GM21825 (cell line): ENCODE measurements around the gene HTR4.
"Not testable (repeated sequence)": the region's sequence is repeated elsewhere in the genome, so short reads cannot be mapped to it uniquely, and the experiment has no call there.

Experiments used
- ATAC-seq: cut with Tn5 transposase; IDR thresholded peaks from one replicate; pipeline ENCODE4 v1.9.1; 2021; ENCODE audit warnings: mild to moderate bottlenecking, moderate library complexity; ENCODE audit not compliant: unreplicated experiment

HTR4 gene, protein sequence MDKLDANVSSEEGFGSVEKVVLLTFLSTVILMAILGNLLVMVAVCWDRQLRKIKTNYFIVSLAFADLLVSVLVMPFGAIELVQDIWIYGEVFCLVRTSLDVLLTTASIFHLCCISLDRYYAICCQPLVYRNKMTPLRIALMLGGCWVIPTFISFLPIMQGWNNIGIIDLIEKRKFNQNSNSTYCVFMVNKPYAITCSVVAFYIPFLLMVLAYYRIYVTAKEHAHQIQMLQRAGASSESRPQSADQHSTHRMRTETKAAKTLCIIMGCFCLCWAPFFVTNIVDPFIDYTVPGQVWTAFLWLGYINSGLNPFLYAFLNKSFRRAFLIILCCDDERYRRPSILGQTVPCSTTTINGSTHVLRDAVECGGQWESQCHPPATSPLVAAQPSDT

DNA sequence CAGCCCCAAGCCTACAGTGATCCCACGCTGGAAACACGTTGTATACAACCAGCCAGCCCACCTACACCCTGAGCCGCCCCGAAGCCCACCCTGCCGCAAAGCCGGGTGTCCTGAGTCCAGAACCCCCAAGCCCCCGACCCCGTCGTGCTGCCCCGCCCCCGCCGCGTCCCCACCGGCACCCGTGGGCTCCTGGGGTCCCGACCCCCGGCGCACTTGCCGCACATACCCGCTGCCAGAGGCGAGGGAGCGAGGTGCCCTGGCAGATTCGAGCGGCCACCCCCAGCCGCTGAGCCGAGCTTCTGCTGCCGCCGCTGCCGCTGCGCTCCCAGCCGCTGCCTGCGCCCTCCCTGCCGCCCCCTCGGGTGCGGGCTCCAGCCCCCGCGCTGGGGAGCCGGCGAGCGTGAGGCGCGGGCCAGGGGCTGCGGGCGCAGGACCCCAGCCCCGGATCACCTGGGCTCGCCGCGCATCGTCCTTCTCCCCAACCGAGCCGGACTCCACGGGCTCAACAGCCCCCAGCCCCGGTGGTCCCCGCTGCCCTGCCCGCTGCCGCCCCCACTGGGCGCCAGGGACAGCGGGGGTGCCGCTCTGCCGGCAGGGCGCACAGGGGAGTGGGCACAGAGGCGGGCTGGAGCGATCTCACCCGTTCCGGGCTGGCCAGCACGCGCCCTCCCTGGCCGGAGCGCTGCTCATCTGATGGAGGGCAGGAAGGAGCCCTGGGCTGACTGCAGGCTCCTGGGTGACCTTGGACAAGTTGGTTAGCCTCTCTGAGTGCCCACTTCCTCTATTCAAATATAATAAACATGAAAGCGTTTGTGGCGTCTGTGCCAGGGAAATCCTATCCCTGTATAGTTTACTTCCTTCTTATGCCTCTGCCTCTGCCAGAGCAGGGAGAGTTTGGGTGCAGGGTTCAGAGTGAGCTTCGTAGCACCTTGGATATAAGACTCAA lies at the start of gene HTR4:
Gene HTR4, minus strand, starts transcription at position 692 of the 946 bp plus-strand sequence. CDS start 17,513 bp downstream, outside the sequence.
- no peak for ATAC-seq

DNA sequence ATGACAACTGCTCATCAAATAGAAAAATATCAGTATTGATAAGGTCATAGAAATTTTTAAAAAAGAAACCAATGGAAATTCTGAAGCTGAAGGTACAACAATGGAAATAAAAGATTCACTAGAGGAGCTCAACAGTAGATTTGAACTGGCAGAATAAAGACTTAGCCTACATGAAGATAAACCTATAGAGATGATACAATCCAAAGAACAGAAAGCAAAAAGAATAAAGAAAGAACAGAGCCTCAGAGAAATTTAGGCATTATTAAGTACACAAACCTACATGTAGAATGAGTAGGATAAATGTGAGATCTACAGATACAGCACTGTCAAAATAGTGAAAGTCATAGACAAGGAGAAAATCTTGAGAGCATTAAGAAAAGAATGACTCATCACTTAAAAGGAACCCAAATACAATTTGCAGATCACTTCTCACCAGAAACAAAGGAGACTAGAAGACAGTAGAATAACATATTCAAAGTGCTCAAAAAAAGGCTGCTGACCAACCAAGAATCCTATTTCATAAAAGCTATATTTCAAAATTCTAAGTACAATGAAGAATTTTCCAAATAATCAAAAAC lies 47.8 kb upstream of the HTR4 start:
- no peak for ATAC-seq

DNA sequence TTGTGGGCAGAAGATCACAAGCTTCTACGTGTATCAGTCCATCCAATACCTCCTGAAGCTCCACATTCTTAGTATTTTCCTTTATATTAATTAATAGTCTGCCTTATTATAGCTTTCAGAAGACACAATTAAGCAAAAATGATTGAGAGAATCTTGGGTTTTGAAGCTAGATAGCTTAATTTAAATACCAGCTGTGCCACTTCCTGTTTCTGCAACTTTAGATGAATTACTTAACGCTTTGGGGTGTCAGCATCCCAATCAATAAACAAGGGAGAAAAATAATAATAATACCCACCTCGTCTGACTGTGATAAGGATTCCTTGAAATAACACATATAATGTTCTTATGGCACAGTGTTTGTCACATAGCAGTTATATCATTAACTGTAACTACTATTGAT lies 44.7 kb upstream of the HTR4 start:
- no peak for ATAC-seq

DNA sequence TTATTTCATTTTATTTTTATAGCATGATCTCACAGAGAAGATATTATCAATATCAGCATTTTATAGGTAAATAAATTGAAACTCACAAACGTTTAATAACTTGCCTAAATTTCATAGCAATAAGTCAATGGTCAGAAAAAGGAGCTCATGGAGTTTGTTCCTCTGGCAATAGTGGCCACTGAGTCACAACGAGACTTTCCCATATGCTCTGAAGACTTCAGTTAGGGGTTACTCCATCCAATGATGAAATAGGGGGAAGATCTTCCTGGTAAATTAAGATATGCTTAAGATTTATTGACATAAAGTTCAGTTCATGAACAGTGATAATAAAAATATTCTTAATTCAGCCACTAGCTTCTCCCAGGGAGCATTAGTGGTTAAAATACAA lies 43.5 kb upstream of the HTR4 start:
- no peak for ATAC-seq

DNA sequence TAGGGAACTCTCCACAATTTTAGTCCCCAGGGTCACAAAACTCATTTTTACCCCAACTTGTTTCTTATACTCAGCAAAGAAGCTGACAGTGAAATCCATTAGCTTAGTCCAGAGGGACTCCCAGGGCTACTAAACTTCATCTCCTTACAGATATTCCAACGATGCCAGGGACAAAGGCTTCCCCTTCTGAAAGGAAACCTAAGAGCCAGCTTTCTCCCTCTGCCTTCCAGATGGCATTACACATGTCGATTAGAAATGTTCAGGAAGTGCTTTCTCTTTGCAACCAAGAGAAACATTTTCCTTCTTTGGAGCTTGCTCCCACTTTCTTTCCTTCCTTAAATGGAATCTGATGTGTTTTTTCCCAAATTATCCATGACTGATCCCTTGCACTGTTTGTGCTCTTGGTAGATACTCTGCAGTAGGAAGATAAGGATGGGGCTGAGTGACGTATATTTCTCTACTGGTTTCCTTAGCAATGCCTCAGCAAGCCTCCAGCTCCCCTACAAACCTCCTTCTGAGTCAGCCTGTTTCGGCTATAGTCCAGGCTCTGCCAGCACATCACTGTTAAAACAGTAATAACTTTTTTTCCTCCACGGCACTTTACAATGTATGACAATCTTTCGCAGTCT lies 43.0 kb upstream of the HTR4 start:
- ATAC-seq = no peak

DNA sequence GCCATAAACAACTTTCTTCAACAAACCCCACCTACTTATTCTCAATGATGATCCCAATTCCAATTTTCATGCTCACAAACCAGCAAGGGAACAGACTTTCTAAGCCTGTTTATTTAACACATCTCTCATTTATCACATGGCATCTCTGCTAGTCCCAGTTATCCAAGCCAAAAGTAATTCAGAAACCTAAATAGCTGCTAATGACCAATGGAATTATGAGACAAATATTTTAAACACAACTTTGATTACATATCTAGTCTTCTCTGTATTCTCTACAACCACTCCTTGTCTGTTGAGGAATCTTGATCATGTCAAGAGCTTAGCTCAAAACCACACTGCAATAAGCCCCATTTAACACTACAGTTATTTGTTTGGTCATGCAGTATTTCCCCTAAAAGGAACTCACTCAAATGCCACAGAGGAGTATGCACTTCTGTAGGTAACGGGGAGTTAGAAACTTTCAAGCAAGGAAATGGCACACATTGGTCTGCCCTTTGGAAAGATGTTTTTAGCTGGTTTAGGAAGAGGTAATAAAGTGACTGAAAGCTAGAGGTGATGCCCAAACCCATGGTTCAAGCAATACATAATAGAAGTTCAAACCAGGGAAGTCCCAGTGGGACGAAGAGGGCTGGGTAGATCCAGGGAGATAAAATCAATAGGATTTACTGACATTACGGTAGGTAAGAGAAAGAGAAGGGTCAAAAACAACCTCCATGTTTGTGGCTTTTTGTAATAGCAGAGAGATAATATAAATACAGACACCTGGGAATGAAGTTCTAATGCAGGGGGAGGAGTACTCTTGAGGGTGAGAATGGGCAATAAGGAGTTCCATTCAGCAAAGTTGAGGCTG lies 42.1 kb upstream of the HTR4 start:
- ATAC-seq = no peak

DNA sequence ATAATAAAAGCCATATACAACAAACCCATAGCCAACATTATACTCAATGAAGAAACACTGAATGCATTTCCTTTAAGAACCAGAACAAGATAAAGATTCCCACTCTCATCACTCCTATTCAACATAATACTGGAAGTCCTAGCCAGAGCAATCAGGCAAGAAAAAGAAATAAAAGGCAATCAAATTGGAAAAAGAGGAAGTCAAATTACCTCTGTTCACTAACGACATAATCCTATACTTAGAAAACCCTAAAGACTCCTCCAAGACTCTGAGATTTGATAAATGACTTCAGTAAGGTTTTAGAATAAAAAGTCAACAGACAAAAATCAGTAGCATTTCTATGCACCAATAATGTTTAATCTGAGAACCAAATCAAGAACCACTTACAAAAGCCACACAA lies 36.6 kb upstream of the HTR4 start:
- no peak for ATAC-seq

DNA sequence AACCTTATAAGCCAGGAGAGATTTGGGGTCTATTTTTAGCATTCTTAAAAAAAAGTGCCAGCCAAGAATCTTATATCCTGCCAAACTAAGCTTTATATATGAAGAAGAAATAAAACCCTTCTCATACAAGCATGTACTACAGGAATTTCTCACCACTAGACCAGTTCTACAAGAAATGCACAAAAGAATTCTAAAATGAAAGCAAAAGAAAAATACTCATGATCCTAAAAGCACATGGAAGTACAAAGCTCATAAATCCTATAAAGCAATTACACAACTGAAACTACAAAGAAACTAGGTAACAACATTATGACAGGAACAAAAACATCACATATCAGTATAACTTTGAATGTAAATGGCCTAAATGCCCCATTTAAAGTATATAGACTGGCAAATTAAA lies 34.5 kb upstream of the HTR4 start:
- no peak for ATAC-seq

DNA sequence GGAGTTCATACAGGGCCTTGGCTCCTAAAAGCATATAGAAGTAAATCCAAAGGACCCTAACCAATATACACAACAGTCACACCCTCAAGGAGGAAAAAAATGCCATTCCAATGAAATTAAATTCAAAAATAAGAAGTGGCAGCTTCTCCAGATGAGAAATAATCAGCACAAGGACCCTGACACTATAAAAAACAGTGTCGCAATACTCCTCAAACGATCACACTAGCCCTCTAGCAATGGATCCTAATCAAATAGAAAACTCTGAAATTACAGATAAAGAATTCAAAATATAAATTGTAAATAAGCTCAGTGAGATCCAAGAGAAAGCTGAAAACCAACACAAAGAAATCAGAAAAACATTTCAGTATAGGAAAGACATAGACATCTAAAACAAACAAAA lies 33.5 kb upstream of the HTR4 start:
- ATAC-seq = no peak

DNA sequence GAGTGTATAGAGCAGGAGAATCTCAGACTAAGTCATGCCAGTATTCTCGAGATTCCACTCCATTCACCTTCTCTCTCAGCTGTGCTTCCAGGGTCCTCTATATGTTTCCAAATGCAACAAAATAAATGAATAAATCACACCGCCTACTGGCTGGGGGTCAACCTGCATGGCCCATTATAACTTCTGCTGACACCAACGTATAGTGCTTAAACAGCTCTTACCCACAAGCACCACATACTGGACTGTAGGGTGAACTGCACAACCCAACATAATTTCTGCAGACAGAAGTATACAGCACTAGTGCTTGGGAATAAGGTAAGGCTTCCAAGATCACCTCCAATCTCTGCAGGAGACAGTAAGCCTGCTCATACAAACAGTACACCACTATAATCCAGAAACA lies 33.1 kb upstream of the HTR4 start:
- ATAC-seq = peak; percentile 85

DNA sequence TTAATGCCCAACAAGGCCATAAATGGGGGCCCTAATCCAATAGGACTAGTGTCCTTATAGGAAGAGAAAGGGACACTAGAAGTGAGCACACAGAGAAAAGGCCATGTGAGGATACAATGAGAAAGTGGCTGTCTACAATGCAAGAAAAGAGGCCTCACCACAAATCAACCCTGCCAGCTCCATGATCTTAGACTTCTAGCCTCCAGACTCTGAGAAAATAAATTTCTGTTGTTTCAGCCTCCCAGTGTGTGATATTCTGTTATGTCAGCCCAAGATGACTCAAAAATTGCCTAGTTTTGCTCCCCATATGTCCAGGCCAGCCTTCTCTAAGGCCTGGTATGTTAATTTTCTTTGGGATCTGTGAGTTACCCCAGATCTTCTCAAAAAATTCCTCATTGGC lies 32.3 kb upstream of the HTR4 start:
- ATAC-seq = no peak

DNA sequence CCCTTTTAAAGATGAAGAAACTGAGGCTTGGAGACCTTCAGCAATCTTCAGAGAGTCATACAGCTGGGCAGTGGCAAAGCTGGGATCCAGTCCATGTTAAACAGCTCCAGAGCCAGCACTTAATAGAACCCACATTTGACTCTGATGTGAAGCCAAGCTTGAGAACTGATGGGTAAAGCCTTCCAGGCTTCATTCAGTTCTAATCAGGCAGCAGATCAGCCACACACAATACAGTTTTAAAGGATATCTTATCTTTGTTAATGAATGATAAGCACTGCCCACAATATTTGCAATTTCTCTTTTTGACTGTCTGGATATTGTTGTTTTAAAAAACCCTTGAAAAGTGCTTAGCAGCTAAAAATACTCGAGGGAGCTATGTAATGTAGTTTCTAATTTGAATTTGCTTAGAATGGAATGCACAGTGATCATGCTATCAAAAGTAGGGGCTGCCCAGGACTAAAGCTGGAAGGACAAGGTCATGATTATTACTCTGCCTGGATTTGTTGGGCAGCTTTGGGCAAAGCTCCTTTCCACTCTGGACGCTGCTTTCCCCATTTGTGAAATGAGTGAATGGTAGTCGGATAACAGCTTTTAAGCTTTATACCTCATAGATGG lies 31.3 kb upstream of the HTR4 start:
- no peak for ATAC-seq

DNA sequence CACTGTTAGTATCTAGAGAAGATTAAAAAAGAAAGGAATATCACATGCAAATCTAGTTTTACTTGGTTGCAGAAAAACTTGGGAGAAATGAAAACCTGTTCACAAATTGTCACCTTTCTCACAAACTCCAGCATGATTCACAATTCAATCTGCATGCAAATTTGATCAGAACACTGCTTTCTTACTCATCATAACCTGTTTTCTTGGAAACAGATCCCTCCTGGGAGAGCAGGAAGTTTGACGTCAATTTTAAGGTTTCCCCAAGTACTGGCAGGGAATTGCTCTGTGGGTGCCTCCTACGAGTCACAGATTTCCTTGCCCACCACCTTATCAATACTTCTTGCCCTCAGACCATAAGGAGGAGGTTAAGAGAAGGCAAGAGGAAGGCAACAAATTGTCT lies 30.2 kb upstream of the HTR4 start:
- ATAC-seq = no peak

DNA sequence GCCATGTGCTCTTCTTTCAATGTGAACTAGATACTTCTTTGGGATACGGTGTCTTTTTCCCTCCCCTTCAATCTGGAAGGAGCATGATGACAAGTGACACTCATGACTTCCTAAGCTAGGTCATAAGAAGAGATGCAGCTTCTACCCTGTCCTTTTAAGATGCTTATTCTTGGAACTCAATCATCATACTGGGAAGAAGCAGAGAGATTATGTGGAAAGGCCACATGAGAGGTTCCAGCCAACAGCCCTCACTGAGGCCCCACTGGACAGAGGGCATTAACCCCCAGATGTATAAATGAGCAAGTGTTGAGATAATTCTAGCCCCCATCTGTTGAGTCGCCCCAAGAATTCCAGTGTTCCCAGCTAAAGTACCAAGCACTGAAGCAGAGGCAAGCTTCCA lies 29.3 kb upstream of the HTR4 start:
- no peak for ATAC-seq

DNA sequence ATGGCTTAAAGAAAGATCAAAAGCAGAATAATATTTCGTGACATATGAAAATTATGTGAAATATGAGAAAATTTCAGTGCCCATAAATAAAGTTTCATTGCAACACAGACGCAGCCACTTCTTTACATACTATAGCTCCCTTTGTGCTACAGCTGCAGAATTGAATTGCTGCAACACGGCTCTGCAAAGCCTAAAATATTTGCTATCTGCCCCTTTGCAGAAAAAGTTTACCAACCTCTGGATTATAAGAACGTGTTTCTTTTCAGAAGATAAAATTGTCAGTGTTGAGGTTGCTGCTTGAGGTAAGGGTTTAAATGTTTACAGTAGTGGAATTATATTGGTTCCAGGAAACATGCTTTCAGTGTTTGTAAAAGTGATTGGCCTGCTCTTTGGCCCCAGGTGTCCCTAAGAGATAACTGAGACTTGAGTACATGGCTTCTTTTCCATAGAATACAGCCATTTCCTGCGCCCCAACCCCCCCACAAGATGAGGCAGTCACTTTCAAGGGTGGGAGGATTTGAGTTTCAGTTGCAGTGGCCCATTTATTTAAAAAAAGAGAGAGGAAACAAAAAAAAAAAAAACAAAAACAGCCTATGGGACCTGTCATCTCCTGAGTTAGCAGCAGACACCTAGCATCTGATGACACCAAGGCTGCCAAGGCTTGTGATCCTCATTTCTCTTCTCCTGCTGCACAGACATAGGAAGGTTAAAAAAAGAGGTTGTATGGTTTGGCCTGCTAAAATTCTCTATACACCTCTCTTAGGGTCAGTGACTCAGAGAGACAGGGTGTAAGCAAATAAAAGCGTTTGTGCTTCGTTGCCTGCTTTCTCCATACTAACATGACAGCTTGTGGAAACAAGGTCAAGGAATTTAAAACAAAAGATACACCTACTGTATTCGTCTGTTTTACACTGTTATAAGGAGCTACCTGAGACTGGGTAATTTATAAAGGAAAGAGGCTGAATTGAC lies 28.0 kb upstream of the HTR4 start:
- ATAC-seq = no peak

DNA sequence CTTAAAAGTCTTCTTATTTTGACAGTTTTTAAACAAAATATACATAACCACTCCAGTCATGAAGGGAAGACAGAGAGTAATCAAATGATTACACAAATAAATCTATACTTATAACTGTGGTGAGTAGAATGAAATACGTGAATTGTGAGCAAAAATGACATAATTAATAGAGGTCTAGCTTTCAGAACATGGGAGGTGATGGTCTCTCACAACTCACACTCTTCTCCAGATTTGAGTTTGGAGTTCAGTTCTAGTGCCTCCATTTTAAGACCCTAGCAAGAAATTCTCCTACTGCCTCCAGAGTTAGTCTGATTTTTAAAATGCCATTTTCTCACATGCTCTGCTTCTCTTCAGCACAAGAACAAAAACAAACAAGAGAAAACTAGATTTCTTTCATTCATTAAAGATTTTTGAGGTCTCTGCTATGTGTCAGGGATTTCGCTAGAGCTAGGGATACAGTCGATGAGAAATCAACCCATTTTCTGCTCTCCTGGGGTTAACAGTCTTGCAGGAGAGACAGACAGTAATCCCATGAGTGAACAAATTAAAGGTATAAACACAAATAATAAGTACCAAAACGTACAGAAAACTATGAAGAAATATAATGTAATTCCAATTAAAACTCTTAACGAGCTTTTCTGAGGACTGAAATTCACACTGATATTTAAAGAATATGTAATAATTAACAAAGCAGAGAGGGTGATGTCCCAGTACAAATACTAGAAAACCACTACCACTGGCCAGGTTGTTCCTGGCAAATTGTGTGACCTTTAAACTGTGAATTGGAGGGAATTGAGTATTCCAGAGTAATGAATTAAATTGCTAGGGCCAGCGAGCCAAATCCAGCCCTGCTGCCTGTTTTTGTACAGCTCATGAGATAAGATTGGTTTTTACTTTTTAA lies 27.1 kb upstream of the HTR4 start:
- ATAC-seq = no peak

DNA sequence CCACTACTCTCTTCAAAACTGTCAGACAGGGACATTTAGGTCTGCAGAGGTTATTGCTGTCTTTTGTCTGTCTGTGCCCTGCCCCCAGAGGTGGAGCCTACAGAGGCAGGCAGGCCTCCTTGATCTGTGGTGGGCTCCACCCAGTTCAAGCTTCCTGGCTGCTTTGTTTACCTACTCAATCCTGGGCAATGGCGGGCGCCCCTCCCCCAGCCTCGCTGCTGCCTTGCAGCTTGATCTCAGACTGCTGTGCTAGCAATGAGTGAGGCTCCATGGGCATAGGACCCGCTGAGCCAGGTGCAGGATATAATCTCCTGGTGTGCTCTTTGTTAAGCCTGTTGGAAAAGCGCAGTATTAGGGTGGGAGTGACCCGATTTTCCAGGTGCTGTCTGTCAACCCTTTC lies 19.4 kb upstream of the HTR4 start:
- ATAC-seq = not testable (repeated sequence)

DNA sequence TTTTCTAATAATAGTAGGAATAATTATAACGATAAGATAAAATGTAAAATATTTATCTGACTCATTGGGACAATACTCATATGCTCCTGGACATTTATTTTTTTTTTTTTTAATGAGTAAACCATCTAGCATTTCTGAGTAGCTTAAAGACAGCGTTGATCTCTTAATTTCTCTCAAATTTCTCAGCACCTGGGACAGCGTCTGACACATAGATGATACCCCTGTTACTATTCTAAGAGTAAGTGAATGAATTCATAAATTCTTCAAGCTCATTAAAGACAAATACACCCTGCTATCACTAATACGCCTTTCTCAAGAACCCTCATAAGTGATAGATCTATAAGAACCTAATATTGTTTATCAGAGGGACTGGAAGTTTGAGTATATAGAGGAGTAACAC lies 12.0 kb upstream of the HTR4 start:
- no peak for ATAC-seq
